Activated CD8-positive, alpha-beta memory T cell treated with anti-CD3 and anti-CD28 coated beads for 4 hours (primary cell): ENCODE data around the gene CLIP3.
"Not testable (repeated sequence)": the region's sequence is repeated elsewhere in the genome, so short reads cannot be mapped to it uniquely, and the experiment has no call there.

Source experiments
- DNase-seq, 2 donors: peaks; one replicate each; pipeline ENCODE4 v3.0.0-alpha.2; 2020; ENCODE audit warnings: low read depth in 2 of 2

CLIP3 gene

DNA sequence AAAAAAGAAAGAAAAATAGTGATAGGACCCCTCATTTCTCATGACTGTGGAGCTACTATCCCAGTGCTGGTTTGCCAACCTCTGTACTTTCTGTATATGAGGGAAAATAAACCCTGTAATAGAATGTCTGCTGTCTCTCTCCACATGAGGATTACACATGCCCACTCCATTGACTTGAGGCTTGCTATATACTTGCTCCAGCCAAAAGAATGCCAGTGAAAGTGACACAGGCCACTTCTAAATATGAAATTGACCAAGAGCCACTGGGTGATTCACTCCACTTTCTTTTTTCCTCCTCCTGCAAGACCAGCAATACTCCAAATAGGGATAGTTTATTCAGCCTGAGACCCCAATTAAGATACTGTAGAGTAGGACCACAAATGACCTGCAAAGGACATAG is 15.2 kb upstream of the CLIP3 start:
- no peak for DNase-seq

DNA sequence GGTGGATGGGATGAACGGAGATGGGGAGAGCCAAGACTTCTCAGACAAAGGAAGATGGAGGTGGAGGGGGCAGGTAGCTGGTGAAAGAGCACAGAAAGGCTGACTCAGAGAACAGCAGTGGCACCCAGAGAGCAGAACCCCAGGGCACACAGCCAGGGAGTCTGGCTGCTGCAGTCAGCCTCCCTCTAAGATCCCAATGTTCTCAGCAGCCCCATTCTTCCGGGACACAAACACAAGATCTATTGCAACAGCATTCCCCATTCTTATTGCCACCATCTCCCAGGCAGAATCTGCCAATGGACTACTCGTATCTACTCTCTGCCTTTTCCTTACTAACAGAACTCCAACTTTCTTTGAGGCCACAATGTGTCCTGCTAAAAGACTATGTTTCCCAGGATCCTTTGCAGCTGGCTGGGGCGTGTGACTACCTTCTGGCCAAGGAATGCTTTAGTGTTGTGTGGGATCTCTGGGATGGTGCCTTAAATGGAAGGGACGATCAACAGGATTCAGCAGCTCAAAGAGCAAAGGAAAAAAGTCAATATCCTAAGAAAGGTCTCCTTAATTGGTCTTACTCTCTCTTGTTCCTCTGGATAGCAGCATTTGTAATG is 13.9 kb upstream of the CLIP3 start:
- DNase-seq = no peak

DNA sequence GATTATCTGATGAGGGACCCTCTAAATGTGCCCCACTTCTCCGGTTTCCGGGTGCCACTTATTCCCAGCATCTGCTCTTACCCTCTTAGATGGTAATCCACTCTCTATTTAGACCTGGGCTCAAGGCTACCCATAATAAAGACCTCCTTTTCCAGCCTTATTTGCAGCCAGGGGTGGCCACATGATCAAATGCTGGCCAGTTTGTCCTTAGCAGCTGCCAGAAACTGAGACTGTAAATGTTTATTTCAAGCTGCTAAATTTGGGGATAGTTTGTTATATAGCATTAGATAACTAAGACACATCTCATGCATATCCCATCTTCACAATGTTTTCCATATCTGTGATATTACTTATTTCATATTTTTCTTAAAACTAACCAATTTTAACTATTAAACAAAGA is 11.3 kb upstream of the CLIP3 start:
- DNase-seq = no peak

DNA sequence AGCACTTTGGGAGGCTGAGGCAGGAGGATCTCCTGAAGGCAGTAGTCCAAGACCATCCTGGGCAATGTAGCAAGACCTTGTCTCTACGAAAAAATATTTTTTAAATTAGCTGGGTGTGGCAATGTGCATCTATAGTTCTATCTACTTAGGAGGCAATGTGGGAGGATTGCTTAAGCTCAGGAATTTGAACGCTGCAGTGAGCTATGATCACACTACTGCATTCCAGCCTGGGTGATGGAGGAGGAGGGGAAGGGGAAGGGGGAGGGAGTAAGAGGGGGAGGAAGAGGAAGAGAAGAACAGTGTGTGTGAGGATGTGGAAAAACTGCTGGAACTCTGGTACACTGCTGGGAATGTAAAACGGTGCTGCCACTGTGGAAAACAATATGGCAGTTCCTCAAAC is 9.2 kb upstream of the CLIP3 start:
- no peak for DNase-seq

DNA sequence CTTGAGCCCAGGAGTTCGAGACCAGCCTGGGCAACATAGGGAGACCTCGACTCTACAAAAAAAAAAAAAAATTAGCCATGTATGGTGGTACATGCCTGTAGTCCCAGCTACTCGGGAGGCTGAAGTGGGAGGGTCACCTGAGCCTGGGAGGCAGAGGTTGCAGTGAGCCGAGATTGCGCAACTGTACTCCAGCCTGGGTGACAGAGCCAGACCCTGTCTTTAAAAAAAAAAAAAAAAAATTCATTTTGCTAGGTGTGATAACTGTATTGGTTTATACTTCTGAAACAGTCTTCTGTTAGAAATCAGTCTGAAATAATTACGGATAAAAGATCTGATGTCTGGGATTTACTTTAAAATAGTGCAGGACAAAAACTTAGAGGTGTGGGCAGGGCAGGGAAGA is 8.4 kb upstream of the CLIP3 start:
- DNase-seq = not testable (repeated sequence)

DNA sequence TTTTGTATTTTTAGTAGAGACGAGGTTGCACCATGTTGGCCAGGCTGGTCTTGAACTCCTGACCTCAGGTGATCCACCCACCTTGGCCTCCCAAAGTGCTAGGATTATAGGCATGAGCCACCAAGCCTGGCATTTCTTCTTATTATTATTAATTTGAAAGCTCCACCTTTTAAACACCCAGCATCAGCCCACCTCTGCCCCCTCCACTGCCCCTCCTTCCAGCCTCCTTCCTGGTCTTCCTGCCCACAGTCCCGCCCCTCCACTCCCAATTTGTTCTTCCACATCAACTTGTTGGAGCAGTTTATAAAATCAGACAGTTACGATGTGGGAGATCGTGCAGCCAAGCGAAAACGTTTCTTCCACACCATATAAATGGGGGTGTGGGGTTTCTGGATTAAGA is 7.8 kb upstream of the CLIP3 start:
- DNase-seq = no peak

DNA sequence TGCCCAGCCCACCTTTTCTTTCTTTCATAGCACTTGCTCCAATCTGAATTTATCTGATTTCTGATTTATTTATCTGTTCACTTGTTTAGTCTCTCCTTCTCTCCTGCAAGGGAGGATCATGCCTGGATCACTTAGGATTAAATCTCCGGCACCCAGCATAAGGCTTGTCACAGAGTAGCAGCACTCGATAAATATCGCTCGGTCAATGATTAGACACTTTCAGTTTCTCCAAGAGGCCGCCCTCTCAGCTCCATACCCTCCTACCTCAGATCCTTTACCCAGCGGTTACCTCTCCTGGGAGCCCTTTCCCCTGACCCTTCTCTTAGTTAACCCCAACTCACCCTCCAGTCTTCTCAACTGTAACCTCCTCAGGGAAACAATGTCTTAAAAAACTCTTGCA is 1.4 kb downstream of the CLIP3 start:
- DNase-seq = no peak

DNA sequence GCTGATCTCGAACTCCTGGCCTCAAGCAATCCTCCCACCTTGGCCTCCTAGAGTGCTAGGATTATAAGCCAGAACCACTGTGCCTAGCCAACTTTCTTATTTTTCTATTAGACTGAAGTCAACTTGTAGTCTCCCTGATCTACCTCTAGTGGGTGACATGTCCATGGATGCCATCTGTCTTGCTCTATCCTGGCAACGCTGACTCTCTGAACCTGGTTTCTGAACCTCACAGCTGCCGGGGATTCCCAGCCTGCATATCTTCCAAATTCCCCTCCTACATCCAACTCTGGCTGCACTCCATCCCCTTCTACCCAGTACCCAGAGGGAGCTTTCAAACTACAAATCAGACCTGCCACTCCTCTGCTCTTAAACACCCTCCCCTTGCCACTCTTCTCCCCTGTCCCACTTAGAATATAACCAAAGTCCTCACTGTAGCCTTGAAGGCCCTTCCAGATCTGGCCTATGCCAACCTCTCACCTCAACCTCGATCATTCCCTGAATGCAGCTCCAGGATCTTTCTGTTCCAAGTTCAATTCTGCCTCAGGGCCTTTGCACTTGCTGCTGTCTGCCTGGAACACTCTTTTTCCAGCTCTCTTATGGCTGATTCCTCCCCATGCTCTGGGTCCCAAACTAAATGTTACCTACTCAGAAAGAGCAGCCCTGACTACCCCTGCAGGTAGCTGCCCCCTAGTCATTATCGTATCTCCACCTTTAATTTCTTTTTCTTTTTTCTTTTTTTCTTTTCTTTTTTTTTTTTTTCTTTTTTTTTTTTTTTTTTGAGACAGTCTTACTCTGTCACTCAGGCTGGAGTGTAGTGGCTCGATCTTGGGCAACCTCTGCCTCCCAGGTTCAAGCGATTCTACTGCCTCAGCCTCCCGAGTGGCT is 2.2 kb downstream of the CLIP3 start:
- no peak for DNase-seq

DNA sequence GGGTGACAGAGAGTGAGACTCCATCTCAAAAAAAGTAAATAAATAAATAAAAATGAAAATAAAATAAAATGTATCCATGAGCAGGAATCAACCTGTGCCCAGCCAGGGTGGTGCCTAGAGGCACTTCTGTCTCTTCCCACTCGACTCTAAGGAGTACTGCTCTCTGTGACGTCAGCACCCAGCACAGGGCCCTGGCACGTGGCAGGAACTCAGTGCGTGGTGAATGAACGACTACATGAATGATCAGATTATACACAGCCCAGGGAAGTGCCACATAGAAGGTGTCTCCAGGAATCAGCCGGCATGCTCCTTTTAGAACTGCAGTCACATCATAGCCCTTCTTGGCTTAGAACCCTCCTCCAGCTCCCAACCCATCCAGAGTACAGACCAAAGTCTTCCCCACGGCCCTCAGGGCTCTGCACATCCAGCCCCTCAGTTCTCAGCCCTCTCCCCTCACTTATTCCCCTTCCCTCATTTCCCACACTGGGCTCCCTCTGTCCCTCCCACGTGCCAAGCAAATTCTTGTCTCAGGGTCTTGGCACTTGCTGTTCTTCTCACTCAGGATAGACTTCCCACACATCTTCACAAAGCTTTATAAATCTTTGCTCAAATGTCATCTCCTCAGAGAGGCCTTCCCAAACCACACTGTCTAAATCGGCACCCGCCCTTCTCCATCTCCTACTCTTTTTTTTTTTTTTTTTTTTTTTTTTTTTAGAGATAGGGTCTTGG is 4.2 kb downstream of the CLIP3 start:
- no peak for DNase-seq

DNA sequence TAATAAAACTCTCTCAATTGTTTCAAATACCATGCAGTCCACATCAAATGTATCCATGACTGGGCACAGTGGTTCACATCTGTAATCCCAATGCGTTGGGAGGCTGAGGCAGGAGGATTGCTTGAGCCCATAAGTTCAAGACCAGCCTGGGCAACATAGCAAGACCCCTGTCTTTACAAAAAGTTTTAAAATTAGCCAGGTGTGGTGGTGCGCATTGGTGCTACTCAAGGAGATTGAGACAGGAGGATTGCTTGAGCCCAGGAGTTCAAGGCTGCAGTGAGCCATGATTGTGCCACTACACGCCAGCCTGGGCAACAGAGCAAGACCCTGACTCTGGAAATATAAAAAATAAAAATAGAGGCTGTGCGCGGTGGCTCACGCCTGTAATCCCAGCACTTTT is 5.0 kb downstream of the CLIP3 start:
- DNase-seq = no peak

DNA sequence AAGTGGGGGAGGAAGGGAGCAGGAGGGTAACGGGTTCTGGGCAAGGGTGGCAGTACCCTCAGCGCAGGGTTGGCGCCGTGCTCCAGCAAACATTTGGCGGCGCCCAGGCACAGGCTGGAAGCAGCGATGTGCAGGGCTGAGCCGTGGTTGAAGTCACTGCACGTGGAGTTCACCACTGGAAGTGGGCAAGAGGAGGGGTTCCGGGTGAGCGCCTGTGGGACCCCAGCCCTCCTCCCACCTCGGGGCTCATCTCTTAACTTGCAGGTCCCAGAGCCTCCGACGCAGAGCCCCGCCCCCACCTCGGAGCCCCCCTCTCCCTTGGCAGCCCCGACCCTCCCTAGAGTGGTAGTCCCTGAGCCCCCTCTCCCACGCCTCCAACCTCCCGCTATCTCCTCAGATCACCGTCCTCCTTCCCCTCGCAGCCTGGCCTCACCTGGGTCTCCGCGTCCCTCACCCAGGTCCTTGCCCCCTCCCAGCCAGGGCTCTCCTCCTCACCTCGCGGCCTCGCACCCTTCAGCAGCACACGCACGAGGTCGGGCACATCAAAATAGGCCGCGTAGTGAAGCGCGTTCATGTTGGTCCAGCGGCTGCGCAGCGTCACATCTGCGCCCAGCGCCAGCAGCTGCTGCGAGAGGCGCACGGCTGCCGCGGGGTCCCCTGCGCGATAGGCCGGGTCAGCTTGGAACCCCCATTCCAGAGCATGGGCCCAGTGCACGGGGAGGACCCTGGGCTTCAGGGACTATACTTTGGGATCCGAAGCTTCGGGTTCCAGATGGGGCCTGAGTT is 6.4 kb downstream of the CLIP3 start:
- no peak for DNase-seq

DNA sequence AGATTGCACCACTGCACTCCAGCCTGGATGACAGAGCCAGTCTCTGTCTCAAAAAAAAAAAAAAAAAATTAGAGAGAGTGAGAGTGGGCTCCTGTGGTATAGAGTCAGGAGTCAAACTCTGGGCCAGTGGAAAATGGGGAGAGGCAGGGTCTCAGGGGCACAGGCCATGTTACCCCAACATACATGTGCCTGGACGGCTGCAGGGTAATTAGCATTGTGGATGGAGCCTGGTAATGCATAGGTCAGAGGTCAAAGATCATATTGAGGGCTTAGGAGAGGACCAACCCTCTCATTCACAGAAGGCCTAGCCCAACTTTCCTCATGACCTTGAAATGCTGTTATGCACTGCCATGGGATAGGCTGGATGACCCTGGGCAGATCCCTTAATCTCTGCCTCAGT is 7.1 kb downstream of the CLIP3 start:
- DNase-seq = no peak

DNA sequence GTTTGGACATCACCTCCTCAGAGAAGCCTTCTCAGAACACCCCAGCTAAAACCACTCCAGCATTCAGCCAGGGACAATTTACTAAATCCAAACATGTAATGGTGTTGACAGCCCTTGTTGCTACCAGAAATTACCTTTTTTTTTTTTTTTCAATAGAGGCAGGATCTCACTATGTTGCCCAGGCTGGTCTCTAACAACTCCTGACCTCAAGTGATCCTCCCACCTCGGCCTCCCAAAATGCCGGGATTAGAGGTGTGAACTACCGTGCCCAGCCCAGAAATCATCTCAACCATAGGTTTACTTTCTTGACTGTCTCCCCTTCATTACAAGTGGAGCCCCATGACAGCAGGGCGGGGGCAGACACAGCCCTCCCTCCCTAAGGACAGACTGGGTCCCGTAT is 9.2 kb downstream of the CLIP3 start:
- no peak for DNase-seq

DNA sequence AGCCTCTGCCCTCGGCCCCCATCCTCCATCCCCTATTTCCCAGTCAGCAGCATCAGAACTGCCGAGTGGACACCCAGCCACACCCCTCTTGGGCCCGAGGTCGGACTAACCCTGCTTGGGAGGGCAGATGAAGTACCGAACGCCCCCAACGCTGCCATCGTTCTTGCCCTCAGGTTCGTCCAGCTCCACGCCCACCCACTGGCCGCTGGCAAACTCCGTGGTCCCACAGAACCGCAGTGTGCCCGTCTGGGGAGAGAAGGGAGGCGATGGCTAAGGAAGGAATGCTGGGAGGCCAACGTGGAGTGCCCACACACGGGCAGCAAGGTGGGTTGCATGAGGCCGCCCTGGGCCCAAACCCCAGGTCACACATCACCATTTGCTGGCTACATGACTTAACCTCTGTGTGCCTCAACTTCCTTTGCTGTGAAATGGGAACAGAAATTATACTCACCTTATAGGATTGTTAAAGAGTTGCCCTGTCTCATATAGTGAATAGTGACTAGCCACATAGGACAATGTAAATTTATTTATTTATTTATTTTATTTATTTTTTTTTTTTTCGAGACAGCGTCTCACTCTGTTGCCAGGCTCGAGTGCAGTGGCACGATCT is 13.5 kb downstream of the CLIP3 start:
- no peak for DNase-seq

DNA sequence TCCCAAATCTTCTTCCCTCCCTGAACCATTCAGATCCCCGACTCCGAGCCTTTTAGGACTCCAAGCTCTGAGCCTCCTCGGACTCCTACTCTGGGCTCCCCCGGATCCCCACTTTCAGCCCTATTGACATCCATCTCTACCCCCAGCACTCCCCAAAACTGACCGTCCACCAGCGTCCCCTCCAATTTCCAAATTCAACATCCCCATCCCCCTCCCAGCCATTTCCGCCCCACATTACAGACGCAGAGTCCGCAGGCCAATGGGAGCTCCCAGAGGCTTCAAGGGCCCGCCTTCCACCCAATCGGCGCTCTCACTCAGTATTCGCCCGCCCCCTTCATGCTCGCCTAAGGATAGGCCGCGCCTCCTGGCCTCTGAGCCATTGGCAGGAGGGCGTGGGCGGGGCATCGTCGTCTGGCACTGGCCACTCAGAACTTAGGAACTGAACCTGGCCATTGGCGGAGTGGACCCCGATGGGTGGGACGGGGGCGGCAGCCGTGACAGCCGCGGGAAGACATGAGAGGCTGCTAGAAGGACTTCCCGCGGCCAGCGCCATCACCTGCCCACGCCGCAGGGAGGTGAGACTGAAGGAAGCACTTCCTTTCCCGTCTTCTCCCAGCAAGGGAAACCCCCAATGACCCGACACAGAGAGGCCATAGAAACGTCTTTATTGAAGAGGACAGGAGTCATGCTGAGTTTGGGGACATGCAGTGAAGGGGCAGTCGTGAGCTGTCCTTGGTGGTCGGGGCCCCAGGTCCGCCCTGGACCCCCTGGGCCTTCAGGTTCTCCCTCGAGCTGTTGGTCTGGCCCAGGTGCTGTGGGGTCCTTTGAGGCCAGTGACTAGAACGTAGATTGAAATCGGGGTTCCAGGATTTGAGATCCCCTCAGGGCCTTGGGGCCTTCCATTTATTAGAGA is 18.4 kb downstream of the CLIP3 start, which contains the start of gene ALKBH6:
TSS of gene ALKBH6 (minus strand) at position 202 of the 913 bp plus-strand sequence. CDS start 816 bp downstream, outside the sequence.
- DNase-seq = peak; percentile 97 to 98

DNA sequence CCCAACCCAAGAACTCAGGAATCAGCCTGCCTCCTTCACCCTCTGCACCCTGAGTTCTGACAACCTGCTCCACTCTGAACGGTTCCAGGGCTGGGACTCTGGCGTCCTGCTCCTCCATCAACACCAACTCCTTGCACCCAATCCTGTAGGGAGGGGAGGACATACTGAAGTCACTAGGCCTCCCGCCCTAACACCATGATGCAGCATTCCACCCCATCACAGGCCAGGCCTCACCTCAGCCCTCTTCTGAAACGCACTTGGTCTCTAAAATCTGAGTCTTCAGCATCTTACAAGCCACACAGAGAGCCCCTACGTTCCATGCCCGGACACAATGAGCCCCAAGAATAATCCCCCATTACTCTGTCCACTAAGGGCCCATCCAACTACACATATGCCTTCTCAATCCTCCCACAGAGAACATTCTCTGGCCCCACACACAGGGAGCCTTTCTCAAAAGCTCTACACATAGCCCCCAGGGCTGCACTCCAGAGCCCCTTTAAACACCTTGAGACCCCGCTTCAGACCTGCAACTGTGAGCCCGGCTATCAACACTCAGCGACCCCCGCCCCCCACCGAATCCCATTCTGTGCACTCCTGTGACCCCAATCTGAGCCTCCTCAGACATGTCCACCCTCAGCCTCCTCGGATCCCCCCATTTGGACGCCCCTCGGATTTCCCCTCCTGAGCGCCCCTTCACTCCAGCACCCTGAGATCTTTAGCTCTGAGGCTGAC is 19.2 kb downstream of the CLIP3 start:
- DNase-seq = no peak

DNA sequence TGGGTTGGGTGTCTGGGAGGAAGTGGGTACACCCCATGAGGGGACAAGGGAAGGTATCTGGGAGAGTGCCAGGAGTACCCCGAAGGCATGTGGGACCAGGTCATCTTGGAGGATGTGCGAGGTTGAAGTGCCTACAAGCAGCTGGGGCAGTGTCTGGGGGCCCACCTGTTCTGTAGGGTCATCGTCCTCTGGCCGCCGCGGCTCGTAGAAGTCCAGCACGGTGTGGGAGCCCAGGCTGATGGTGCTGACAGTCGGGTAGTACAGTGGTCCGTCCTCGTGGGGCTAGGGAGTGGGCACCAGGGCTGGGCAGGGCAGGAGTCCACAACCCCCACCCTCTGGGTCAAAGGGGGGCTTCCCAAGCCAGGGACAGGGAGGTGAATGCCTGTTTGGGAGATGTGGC is 22.3 kb downstream of the CLIP3 start:
- no peak for DNase-seq

DNA sequence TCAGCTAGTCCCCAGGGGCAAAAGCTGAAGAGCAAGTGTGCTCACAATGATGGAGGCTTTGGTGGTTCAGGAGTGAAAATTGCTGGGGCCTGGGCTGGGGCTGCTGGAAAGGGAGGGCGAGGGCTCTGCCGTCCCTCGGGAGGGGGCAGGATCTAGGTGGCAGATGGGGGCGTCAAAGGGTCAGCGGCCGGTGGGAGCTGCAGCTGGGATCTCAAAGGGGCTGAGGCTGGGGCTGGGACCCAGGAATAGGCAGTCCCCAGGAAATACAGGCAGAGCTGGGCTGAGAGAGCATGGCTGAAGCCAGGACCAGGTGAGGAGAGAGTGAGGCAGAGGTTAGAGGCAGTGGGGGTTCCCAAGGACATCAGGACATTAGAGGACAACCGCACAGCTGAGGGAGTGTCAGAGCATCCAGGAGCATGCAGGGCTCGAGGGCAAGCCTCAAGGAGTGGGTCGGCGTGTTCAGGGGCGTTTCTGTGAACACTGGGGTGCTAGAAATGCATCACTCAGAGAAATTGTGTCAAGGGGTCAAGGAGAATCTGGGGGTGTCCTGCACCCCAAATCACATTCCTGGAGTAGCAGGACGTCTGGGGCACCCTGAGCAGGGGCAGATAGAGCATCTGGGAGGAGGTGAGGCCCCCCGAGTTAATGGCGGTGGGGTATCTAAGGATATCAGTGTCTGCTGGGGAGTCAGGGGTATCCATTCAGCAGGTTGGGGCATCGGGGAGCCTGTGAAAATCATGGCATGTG is 22.9 kb downstream of the CLIP3 start:
- DNase-seq = no peak

DNA sequence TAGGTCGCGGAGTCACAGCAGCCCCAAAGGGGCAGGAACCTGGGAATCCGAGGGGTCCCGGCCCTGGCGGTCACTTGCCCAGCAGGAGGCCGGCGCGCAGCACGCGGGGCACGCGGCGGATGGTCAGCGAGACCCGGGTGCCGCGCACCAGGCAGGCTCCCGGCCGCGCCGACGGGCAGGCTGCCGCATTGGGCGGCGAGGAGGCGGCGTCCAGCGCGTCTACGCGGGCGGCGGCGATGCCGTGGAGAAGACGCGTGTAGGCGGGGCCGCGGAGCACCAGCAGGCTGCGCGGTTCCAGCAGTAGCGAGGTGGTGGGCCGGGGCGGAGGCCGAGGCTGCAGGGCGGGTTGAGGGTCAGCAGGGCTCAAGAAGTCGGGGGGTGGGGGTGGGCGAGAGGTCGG is 23.5 kb downstream of the CLIP3 start:
- DNase-seq = no peak
